Transverse colon (tissue), 4 donors: ENCODE measurements around the gene CRELD2. TPM values are rescaled to one million over a fixed set of nuclear protein-coding genes. Genes with fewer than 3 reads are reported as not detected.

ENCODE experiments used
- DNase-seq: peaks from one replicate; pipeline ENCODE4 v3.0.0-alpha.2; 2019
- H3K27ac ChIP-seq, 4 donors: fragments of 200-600 bp; sonication (generic); 2 replicates each; pipeline ENCODE4 v1.5.1; 2016 to 2018; ENCODE audit warnings: inconsistent platforms in 4 of 4
- H3K27me3 ChIP-seq: fragments of 200-600 bp; sonication (generic); 2 replicates; pipeline ENCODE4 v1.5.1; 2017; ENCODE audit warnings: inconsistent platforms
- H3K36me3 ChIP-seq, 4 donors: fragments of 200-600 bp; sonication (generic); 2 replicates each; pipeline ENCODE4 v1.5.1; 2017 to 2019; ENCODE audit warnings: inconsistent platforms in 4 of 4
- H3K4me1 ChIP-seq, 4 donors: fragments of 200-600 bp; sonication (generic); 2 replicates each; pipeline ENCODE4 v1.5.1; 2017 to 2020; ENCODE audit warnings: inconsistent platforms in 4 of 4
- H3K4me3 ChIP-seq, 4 donors: fragments of 200-600 bp; sonication (generic); 1 replicate in 1 of 4; 2 replicates in 3 of 4; pipeline versions ENCODE4 v1.5.1 to v1.6.1; 2017 to 2019; ENCODE audit warnings: inconsistent platforms in 4 of 4
- H3K9me3 ChIP-seq, 2 donors: fragments of 200-600 bp; sonication (generic); 2 replicates each; pipeline ENCODE4 v1.5.1; 2017 to 2019; ENCODE audit warnings: inconsistent platforms in 2 of 2
- CTCF ChIP-seq, 5 experiments: fragments of 200-600 bp in 3 of 5; fragments of 450-650 bp in 2 of 5; sonication (generic) in 3 of 5; IDR thresholded peaks; 1 replicate in 2 of 5; 2 replicates in 3 of 5; pipeline ENCODE4 v1.5.1; 2016 to 2017; ENCODE audit warnings: antibody characterized with exemption in 5 of 5, inconsistent platforms in 3 of 5, mild to moderate bottlenecking in 2 of 5, moderate library complexity in 1 of 5
- EP300 ChIP-seq: sonication (generic); formaldehyde crosslinking; IDR thresholded peaks from one replicate; pipeline ENCODE4 v1.6.1; 2017; ENCODE audit warnings: antibody characterized with exemption, low read depth
- POLR2A ChIP-seq: fragments of 450-650 bp; IDR thresholded peaks from one replicate; pipeline ENCODE4 v1.6.1; 2016; ENCODE audit warnings: antibody characterized with exemption, mild to moderate bottlenecking, moderate library complexity
- POLR2AphosphoS5 ChIP-seq, 3 donors: sonication (generic); formaldehyde crosslinking; IDR thresholded peaks; one replicate each; pipeline ENCODE4 v1.6.1; 2016; ENCODE audit warnings: antibody characterized with exemption in 3 of 3
- WGBS, 2 donors: methylation state at CpG; one replicate each; pipeline ENCODE4 v1.1.5; 2018; ENCODE audit warnings: low coverage in 1 of 2; 5-methylcytosine and 5-hydroxymethylcytosine counted together
- in situ Hi-C, 4 donors: fragments of 200-750 bp; cut with MboI; loops; one replicate each; pipeline versions ENCODE4 v1.15.0 to v1.15.1; 2017; ENCODE audit warnings: low sequenced_read_pairs in 3 of 4, low pct_ligation_motif_present in 1 of 4, low pct_unique_long_range_greater_than_20kb in 1 of 4
- intact Hi-C: fragments of 100-400 bp; cut with DNase I; formaldehyde crosslinking; loops from one replicate; pipeline ENCODE4 v1.15.1; 2023; ENCODE audit warnings: low total_unique reads
- total RNA-seq, 4 donors: library from RNA; depleted of rRNA; stranded (reverse); fragments of >200 nt; gene quantifications; one replicate each; pipeline ENCODE4 v1.1.0, GENCODE V29; 2016

The CRELD2 gene
- total RNA-seq, 4 donors from 2014 or later: 31.0 to 37.9 (median 36.4) TPM

GRCh38 chr22:49966041-49966773 lies 47.8 kb downstream of the CRELD2 start:
- no peak overlapping the region for H3K4me3 ChIP-seq
- 73% methylated on average over 11 of the region's 11 CpGs; no CpG with 5 or more reads in 1 of the 2 donors for WGBS, 2 donors
- peak overlapping the region; percentile 93 to 95 (median 94) for H3K27ac ChIP-seq
- H3K9me3 ChIP-seq: no peaks in the 10 kb centered on the region
- H3K4me1 ChIP-seq: peaks cover 29 to 63% (median 55%) of the 10 kb centered on the region in 4 donors
- H3K27me3 ChIP-seq: no peaks in the 10 kb centered on the region
- in situ Hi-C loops: loop anchor here in 1 of 4 donors (25.0 kb wide), 1 partner anchor 104 kb away; the partner anchor contains the start of gene ZBED4
- intact Hi-C loops: no loop called here
- H3K36me3 ChIP-seq: peaks cover 0 to 13% (median 8%) of the 10 kb centered on the region in 4 donors
- TF ChIP-seq CTCF (IDR thresholded peaks at IDR 0.05): no peak
- no peak for TF ChIP-seq EP300
- TF ChIP-seq POLR2AphosphoS5 (IDR thresholded peaks at IDR 0.05): no peak
- peak; percentile 7 for TF ChIP-seq POLR2A
- peak; percentile 21 for DNase-seq

GRCh38 chr22:49966774-49967705 lies 48.6 kb downstream of the CRELD2 start:
- H3K4me3 ChIP-seq: peak overlapping the region in 1 of 4 donors; percentile 9
- in situ Hi-C loops (loop anchor here in 1 of 4 donors (25.0 kb wide), 1 partner anchor 105 kb away; the partner anchor contains the start of gene ZBED4), intact Hi-C loops (no loop called here)
- H3K27ac ChIP-seq: peak overlapping the region; percentile 93 to 95 (median 94)
- peaks cover 35 to 72% (median 63%) of the 10 kb centered on the region in 4 donors for H3K4me1 ChIP-seq
- TF ChIP-seq POLR2AphosphoS5 (IDR thresholded peaks at IDR 0.05) (peak in 1 of 3 donors; percentile 6), POLR2A (peak; percentile 12), CTCF (IDR thresholded peaks at IDR 0.05) (no peak), EP300 (no peak)
- H3K9me3 ChIP-seq: no peaks in the 10 kb centered on the region
- peak; percentile 52 for DNase-seq
- H3K27me3 ChIP-seq: no peaks in the 10 kb centered on the region
- WGBS, 2 donors: 74% methylated on average over 34 of the region's 36 CpGs; no CpG with 5 or more reads in 1 of the 2 donors
- H3K36me3 ChIP-seq: peaks cover 0 to 13% (median 8%) of the 10 kb centered on the region in 4 donors

- H3K9me3 ChIP-seq: no peaks in the 10 kb centered on the region
- DNase-seq: peak; percentile 30
- H3K27me3 ChIP-seq: no peaks in the 10 kb centered on the region
- TF ChIP-seq EP300 (no peak), CTCF (IDR thresholded peaks at IDR 0.05) (no peak), POLR2A (no peak), POLR2AphosphoS5 (IDR thresholded peaks at IDR 0.05) (peak in 2 of 3 donors; percentile 42 to 44)
- WGBS, 2 donors: 74 to 78% methylated on average over 1 to 15 of the region's 18 CpGs
- H3K27ac ChIP-seq: peak overlapping the region; percentile 93 to 95 (median 94)
- peaks cover 37 to 68% (median 63%) of the 10 kb centered on the region in 4 donors for H3K4me1 ChIP-seq
- intact Hi-C loops (no loop called here), in situ Hi-C loops (loop anchor here in 1 of 4 donors (25.0 kb wide), 1 partner anchor 105 kb away; the partner anchor contains the start of gene ZBED4)
- peaks cover 0 to 11% (median 6%) of the 10 kb centered on the region in 4 donors for H3K36me3 ChIP-seq
- peak overlapping the region in 1 of 4 donors; percentile 9 for H3K4me3 ChIP-seq
Measured at GRCh38 chr22:49967706-49968208, 49.3 kb downstream of the CRELD2 start.
